BJ (cell line): Measurements from ENCODE around the gene WDR64. TPM values are rescaled to one million over a fixed set of nuclear protein-coding genes. Genes with fewer than 3 reads are reported as not detected.
"Not testable (repeated sequence)": the region's sequence is repeated elsewhere in the genome, so short reads cannot be mapped to it uniquely, and the experiment has no call there.

Experiments
- CTCF ChIA-PET: fragments of 350-600 bp; formaldehyde crosslinking; extraction: SDS; loops from one replicate; lab custom pipeline; 2021; ENCODE audit warnings: antibody characterized with exemption, inconsistent platforms; lab: Yijun Ruan, JAX
- POLR2A ChIA-PET: fragments of 300-600 bp; sonication (Branson Sonifier 250); formaldehyde crosslinking; extraction: SDS; loops from one replicate; lab custom pipeline; 2021; ENCODE audit warnings: antibody characterized with exemption; lab: Charles Lee
- DNase-seq: peaks from one replicate; pipeline ENCODE4 v3.0.0-alpha.2; 2011; ENCODE audit warnings: low read depth
- H3K27me3 ChIP-seq: 2 replicates; pipeline ENCODE4 v1.6.0; 2011; ENCODE audit warnings: low read length; ENCODE audit not compliant: control insufficient read depth, insufficient read depth
- H3K36me3 ChIP-seq: 2 replicates; pipeline ENCODE4 v1.5.1; 2011; ENCODE audit warnings: low read length; ENCODE audit not compliant: control insufficient read depth, insufficient read depth
- H3K4me3 ChIP-seq: 2 replicates; pipeline ENCODE4 v1.5.1; 2011; ENCODE audit warnings: low read depth, mild to moderate bottlenecking, control low read depth, low read length
- CTCF ChIP-seq: IDR thresholded peaks from 2 replicates; pipeline ENCODE4 v1.5.1; 2011; ENCODE audit warnings: low read depth, mild to moderate bottlenecking, control low read depth, inconsistent platforms, low read length, moderate library complexity; ENCODE audit not compliant: insufficient read depth
- polyA plus RNA-seq: library from polyadenylated mRNA; depleted of rRNA; stranded (reverse); fragments of >200 nt; gene quantifications from 2 replicates; pipeline ENCODE4 v1.2.3, GENCODE V29; 2011

WDR64 gene
- polyA plus RNA-seq, 1 experiment, result not detected

DNA sequence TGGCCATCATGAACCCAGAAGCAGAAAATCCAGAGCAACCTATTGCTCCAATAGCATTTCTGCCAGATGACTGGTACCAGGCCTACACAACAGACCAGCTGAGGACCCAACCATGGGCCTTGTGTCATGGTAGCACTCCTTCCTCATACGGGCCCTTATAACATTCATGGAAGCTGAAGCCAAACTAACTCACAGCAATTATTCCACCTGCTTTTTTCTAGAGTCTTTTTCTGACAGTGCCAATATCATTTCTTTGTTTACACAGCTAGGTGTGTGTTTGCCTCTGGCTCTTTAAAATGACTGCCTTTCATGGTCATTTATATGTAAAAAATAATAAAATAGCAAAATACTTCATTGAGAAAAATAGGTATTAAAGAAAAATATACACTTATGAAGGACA, 3.9 kb upstream of the WDR64 start:
- DNase-seq, result no peak
- Histone ChIP-seq H3K27me3 (no peaks in the 10 kb centered on the region), H3K4me3 (no peak overlapping the region), H3K36me3 (no peaks in the 10 kb centered on the region)
- TF ChIP-seq CTCF, result no peak
- CTCF ChIA-PET, result interaction anchor here (2.2 kb wide), 1 partner anchor 9 kb away, joined by 7 read pairs; no protein-coding TSS in a partner anchor
- POLR2A ChIA-PET, result no interaction called here

DNA sequence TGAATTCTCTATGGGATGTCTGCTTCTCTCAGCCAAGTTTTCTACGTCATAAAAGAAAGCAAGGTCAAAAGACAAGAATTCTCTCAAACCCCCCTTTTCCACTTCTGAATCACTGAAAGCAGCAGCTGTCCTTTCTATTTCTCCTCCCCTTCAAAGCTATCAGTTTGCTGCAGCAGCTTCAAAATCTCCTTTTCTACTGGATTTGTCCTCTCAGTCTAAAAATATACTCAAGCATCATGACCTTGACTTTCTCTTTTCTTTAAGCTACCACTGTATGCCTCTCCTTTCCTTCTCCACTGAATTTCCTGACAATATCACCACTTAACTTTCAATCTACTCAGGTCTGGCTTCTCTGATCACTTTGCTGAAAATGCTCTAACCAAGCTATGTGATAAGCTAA, 1.9 kb downstream of the WDR64 start:
- Histone ChIP-seq H3K4me3 (no peak overlapping the region), H3K27me3 (no peaks in the 10 kb centered on the region), H3K36me3 (no peaks in the 10 kb centered on the region)
- no peak for DNase-seq
- TF ChIP-seq CTCF, result no peak
- CTCF ChIA-PET, result interaction anchor here (1.2 kb wide), 2 partner anchors 14 to 106 kb away, joined by 3 read pairs; no protein-coding TSS in a partner anchor
- POLR2A ChIA-PET, result no interaction called here

- ChIA-PET CTCF (interaction anchor here (1.2 kb wide), 1 partner anchor 106 kb away, joined by 3 read pairs; no protein-coding TSS in a partner anchor), POLR2A (no interaction called here)
- no peak overlapping the region for H3K4me3 ChIP-seq
- H3K36me3 ChIP-seq, result no peaks in the 10 kb centered on the region
- H3K27me3 ChIP-seq, result no peaks in the 10 kb centered on the region
- TF ChIP-seq CTCF, result no peak
- no peak for DNase-seq
Observed at GRCh38 chr1:241654641-241655040, 2.6 kb downstream of the WDR64 start.

DNA sequence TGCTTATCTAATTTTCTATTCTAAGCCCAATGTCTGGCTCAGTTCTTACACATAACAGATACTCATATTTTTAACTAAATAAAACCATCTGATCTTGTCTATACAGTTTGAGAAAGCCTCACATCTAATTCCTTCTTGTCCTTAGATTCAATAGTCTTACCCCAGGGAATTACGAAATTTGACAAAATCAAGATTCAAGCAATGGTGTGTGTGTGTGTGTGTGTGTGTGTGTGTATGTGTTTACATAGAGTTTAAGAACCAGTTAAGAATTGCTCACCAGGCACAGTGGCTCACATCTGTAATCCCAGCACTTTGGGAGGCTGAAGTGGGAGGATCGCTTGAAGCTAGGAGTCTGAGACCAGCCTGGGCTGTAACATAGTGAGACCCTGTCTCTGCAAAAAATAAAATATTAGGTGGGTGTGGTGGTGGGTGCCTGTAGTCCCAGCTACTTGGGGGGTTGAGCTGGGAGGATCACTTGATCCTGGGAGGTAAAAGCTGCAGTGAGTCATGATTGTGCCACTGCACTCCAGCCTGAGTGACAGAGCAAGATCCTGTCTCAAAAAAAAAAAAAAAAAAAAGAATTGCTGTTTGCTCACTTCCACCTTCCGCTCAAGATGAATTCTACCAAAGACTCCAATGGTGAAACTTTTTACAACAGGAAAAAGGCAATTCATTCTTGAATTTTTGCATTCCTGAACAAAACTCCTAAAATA, 6.2 kb downstream of the WDR64 start:
- POLR2A ChIA-PET, result no interaction called here
- CTCF ChIA-PET, result interaction anchor here (1.5 kb wide), 1 partner anchor 11 kb away, joined by 7 read pairs; no protein-coding TSS in a partner anchor
- Histone ChIP-seq H3K27me3 (no peaks in the 10 kb centered on the region), H3K4me3 (no peak overlapping the region), H3K36me3 (no peaks in the 10 kb centered on the region)
- peak; percentile 34 for DNase-seq
- no peak for TF ChIP-seq CTCF

GRCh38 chr1:241659016-241659415, 6.9 kb downstream of the WDR64 start:
- CTCF ChIA-PET, DNase-seq, H3K36me3 ChIP-seq, POLR2A ChIA-PET, H3K27me3 ChIP-seq, H3K4me3 ChIP-seq: not testable (repeated sequence)
